Activated naive CD8-positive, alpha-beta T cell treated with anti-CD3 and anti-CD28 coated beads, Interleukin-2, amount 50 U/mL, for 16 hours (primary cell): Measurements from ENCODE around the gene FAM161B.

Experiments
- DNase-seq: peaks from one replicate; pipeline ENCODE4 v3.0.0-alpha.2; 2020; ENCODE audit warnings: low read depth, low spot score

FAM161B gene

GRCh38 chr14:73884438-73885190 is 65.3 kb downstream of the FAM161B start:
- no peak for DNase-seq
